Measurements from ENCODE around the gene CECR2.

Gene CECR2

DNA sequence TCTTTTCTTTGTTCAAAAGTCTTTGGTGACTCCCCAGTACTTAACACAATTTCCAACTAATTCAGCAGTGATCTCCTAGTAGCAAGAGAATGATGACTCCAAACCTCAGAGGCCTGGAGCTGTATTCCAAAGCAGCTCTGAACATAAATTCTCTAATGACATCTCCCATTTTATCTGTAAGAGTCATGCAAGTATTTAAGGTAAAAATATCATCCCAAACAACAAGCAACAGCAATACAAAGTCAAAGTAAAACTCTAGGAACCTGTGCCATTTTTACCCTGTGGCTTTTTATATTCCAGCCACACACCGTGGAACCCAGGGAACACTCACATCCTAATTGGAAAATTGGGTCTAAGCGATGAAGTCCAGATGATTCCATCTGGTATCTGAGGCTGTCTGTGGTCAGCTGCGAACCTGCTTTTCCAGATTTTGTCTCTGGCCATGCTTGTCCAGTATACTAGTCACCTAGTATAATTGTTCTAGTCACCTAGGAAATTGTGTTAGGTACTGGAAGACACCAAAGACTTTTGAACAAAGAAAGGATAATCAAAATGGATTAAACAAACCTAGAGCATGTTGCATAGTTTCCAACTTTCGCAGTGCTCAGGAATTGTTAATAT, 101.7 kb downstream of the CECR2 start:
- Histone ChIP-seq H2AFZ (ENCODE audit: low read depth, low read length) (no peak overlapping the region), H4K20me1 (ENCODE audit: insufficient read depth, low read length) (no peaks in the 10 kb centered on the region), H3K27ac (ENCODE audit: low read length) (no peak overlapping the region), H3K4me1 (ENCODE audit: insufficient read depth, low read length) (no peaks in the 10 kb centered on the region), H3K4me2 (ENCODE audit: insufficient read depth, low read length) (no peak overlapping the region), H3K9ac (ENCODE audit: low read depth, low read length) (no peak overlapping the region), H3K9me3 (ENCODE audit: insufficient read depth, low read length, severe bottlenecking) (no peaks in the 10 kb centered on the region), H3K27me3 (ENCODE audit: insufficient read depth, low read length, poor library complexity) (peaks cover 4% of the 10 kb centered on the region), H3K79me2 (ENCODE audit: insufficient read depth, low read length) (no peaks in the 10 kb centered on the region), H3K36me3 (ENCODE audit: insufficient read depth, low read length) (no peaks in the 10 kb centered on the region), H3K4me3 (ENCODE audit: low read depth in 1 of 2, low read length in 2 of 2) (no peak overlapping the region)
- no peak for TF ChIP-seq EZH2 (IDR thresholded peaks at IDR 0.05; ENCODE audit: borderline replicate concordance, low read depth, low read length, severe bottlenecking)
- TF ChIP-seq, protein P1, sequence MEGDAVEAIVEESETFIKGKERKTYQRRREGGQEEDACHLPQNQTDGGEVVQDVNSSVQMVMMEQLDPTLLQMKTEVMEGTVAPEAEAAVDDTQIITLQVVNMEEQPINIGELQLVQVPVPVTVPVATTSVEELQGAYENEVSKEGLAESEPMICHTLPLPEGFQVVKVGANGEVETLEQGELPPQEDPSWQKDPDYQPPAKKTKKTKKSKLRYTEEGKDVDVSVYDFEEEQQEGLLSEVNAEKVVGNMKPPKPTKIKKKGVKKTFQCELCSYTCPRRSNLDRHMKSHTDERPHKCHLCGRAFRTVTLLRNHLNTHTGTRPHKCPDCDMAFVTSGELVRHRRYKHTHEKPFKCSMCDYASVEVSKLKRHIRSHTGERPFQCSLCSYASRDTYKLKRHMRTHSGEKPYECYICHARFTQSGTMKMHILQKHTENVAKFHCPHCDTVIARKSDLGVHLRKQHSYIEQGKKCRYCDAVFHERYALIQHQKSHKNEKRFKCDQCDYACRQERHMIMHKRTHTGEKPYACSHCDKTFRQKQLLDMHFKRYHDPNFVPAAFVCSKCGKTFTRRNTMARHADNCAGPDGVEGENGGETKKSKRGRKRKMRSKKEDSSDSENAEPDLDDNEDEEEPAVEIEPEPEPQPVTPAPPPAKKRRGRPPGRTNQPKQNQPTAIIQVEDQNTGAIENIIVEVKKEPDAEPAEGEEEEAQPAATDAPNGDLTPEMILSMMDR (IDR thresholded peaks at IDR 0.05; ENCODE audit: borderline replicate concordance, extremely low read depth, low read length, poor library complexity, severe bottlenecking), result no peak
- ATAC-seq (ENCODE audit: insufficient read depth, low read depth) (no peak), DNase-seq (no peak)

GRCh38 chr22:17471886-17472535, 102.8 kb downstream of the CECR2 start:
- no peaks in the 10 kb centered on the region for H4K20me1 ChIP-seq (ENCODE audit: insufficient read depth, low read length)
- TF ChIP-seq, protein P1 (IDR thresholded peaks at IDR 0.05; ENCODE audit: borderline replicate concordance, extremely low read depth, low read length, poor library complexity, severe bottlenecking), result no peak
- no peak for TF ChIP-seq EZH2 (IDR thresholded peaks at IDR 0.05; ENCODE audit: borderline replicate concordance, low read depth, low read length, severe bottlenecking)
- H3K9ac ChIP-seq (ENCODE audit: low read depth, low read length), result no peak overlapping the region
- no peaks in the 10 kb centered on the region for H3K36me3 ChIP-seq (ENCODE audit: insufficient read depth, low read length)
- H3K27ac ChIP-seq (ENCODE audit: low read length), result no peak overlapping the region
- H3K4me2 ChIP-seq (ENCODE audit: insufficient read depth, low read length), result no peak overlapping the region
- no peaks in the 10 kb centered on the region for H3K79me2 ChIP-seq (ENCODE audit: insufficient read depth, low read length)
- H3K9me3 ChIP-seq (ENCODE audit: insufficient read depth, low read length, severe bottlenecking), result no peaks in the 10 kb centered on the region
- H3K27me3 ChIP-seq (ENCODE audit: insufficient read depth, low read length, poor library complexity), result peaks cover 4% of the 10 kb centered on the region
- H3K4me3 ChIP-seq (ENCODE audit: low read depth in 1 of 2, low read length in 2 of 2), result no peak overlapping the region
- no peak for ATAC-seq (ENCODE audit: insufficient read depth, low read depth)
- DNase-seq, result no peak
- H3K4me1 ChIP-seq (ENCODE audit: insufficient read depth, low read length), result no peaks in the 10 kb centered on the region
- H2AFZ ChIP-seq (ENCODE audit: low read depth, low read length), result no peak overlapping the region

- H3K4me3 ChIP-seq (ENCODE audit: low read depth in 1 of 2, low read length in 2 of 2), result no peak overlapping the region
- no peaks in the 10 kb centered on the region for H3K4me1 ChIP-seq (ENCODE audit: insufficient read depth, low read length)
- H3K9ac ChIP-seq (ENCODE audit: low read depth, low read length), result no peak overlapping the region
- no peak overlapping the region for H3K4me2 ChIP-seq (ENCODE audit: insufficient read depth, low read length)
- no peak for ATAC-seq (ENCODE audit: insufficient read depth, low read depth)
- TF ChIP-seq EZH2 (IDR thresholded peaks at IDR 0.05; ENCODE audit: borderline replicate concordance, low read depth, low read length, severe bottlenecking), result no peak
- TF ChIP-seq, protein P1 (IDR thresholded peaks at IDR 0.05; ENCODE audit: borderline replicate concordance, extremely low read depth, low read length, poor library complexity, severe bottlenecking), result no peak
- DNase-seq, result no peak
- no peaks in the 10 kb centered on the region for H3K36me3 ChIP-seq (ENCODE audit: insufficient read depth, low read length)
- H3K27ac ChIP-seq (ENCODE audit: low read length), result no peak overlapping the region
- H3K27me3 ChIP-seq (ENCODE audit: insufficient read depth, low read length, poor library complexity), result peaks cover 6% of the 10 kb centered on the region
- H3K79me2 ChIP-seq (ENCODE audit: insufficient read depth, low read length), result no peaks in the 10 kb centered on the region
- no peak overlapping the region for H2AFZ ChIP-seq (ENCODE audit: low read depth, low read length)
- no peaks in the 10 kb centered on the region for H3K9me3 ChIP-seq (ENCODE audit: insufficient read depth, low read length, severe bottlenecking)
- no peaks in the 10 kb centered on the region for H4K20me1 ChIP-seq (ENCODE audit: insufficient read depth, low read length)
Measured at GRCh38 chr22:17472932-17473331, 103.7 kb downstream of the CECR2 start.
